HTERT RPE-1 (cell line): ENCODE results near the gene POGLUT3.

Experiments
- in situ Hi-C: fragments of 300-500 bp; cut with MboI; formaldehyde crosslinking; loops from 4 replicates; pipeline ENCODE4 v1.14.3; 2020; ENCODE audit warnings: low sequenced_read_pairs

POGLUT3 gene

GRCh38 chr11:108500721-108501120 is 2.5 kb upstream of the POGLUT3 start:
- in situ Hi-C loops, result no loop called here

- in situ Hi-C loops, result no loop called here
Observed at GRCh38 chr11:108500169-108500568, 2.0 kb upstream of the POGLUT3 start.

- in situ Hi-C loops, result no loop called here
Observed at GRCh38 chr11:108498816-108499408, 728 bp upstream of the POGLUT3 start.

GRCh38 chr11:108497317-108498045 is 703 bp downstream of the POGLUT3 start:
- in situ Hi-C loops, result no loop called here

GRCh38 chr11:108496643-108497256 is 1.4 kb downstream of the POGLUT3 start:
- in situ Hi-C loops, result no loop called here

GRCh38 chr11:108495326-108495725 is 2.9 kb downstream of the POGLUT3 start:
- in situ Hi-C loops, result no loop called here

- in situ Hi-C loops, result no loop called here
Observed at GRCh38 chr11:108494182-108494581, 4.0 kb downstream of the POGLUT3 start.

- in situ Hi-C loops, result no loop called here
Observed at GRCh38 chr11:108491936-108492335, 6.2 kb downstream of the POGLUT3 start.

- in situ Hi-C loops, result no loop called here
Observed at GRCh38 chr11:108486828-108487227, 11.4 kb downstream of the POGLUT3 start.

GRCh38 chr11:108486331-108486730 is 11.9 kb downstream of the POGLUT3 start:
- in situ Hi-C loops, result no loop called here

GRCh38 chr11:108483163-108483562 is 15.0 kb downstream of the POGLUT3 start:
- in situ Hi-C loops, result no loop called here

GRCh38 chr11:108474664-108475463 is 23.3 kb downstream of the POGLUT3 start:
- in situ Hi-C loops, result no loop called here

GRCh38 chr11:108472681-108473080 is 25.5 kb downstream of the POGLUT3 start:
- in situ Hi-C loops, result no loop called here

GRCh38 chr11:108468478-108468864 is 29.7 kb downstream of the POGLUT3 start:
- in situ Hi-C loops, result no loop called here

- in situ Hi-C loops, result no loop called here
Observed at GRCh38 chr11:108467091-108467823, 30.9 kb downstream of the POGLUT3 start, which contains the start of gene C11orf65. Gene C11orf65 (minus strand): TSS chr11:108467529. CDS start chr11:108461559, 5,970 bp downstream.

- in situ Hi-C loops, result no loop called here
Observed at GRCh38 chr11:108466405-108466804, 31.8 kb downstream of the POGLUT3 start.

- in situ Hi-C loops, result no loop called here
Observed at GRCh38 chr11:108453207-108453835, 44.9 kb downstream of the POGLUT3 start.
